H9 (cell line): ENCODE measurements around the gene COX7A2L. TPM values are rescaled to one million over a fixed set of nuclear protein-coding genes. Genes with fewer than 3 reads are reported as not detected.

Experiments
- DNase-seq: peaks from one replicate; pipeline ENCODE4 v3.0.0-alpha.2; 2017
- H2AFZ ChIP-seq: one replicate; pipeline ENCODE4 v1.6.1; 2013; ENCODE audit warnings: mild to moderate bottlenecking, low read length, control low read depth, moderate library complexity
- H2AK5ac ChIP-seq: 2 replicates; pipeline ENCODE4 v1.6.1; 2013; ENCODE audit warnings: low read length, control low read depth, mixed read lengths; ENCODE audit not compliant: insufficient read length
- H2BK120ac ChIP-seq: one replicate; pipeline ENCODE4 v1.6.1; 2013; ENCODE audit warnings: low read depth, mild to moderate bottlenecking, low read length, control low read depth, inconsistent platforms; ENCODE audit not compliant: poor library complexity, severe bottlenecking
- H2BK12ac ChIP-seq: 2 replicates; pipeline ENCODE4 v1.6.1; 2013; ENCODE audit warnings: low read length, control low read depth, mixed read lengths, low read depth; ENCODE audit not compliant: insufficient read length
- H2BK15ac ChIP-seq: 2 replicates; pipeline ENCODE4 v1.6.1; 2013; ENCODE audit warnings: low read depth, low read length, control low read depth
- H2BK20ac ChIP-seq: one replicate; pipeline ENCODE4 v1.6.1; 2013; ENCODE audit warnings: low read depth, mild to moderate bottlenecking, low read length, control low read depth, inconsistent platforms; ENCODE audit not compliant: poor library complexity, severe bottlenecking
- H2BK5ac ChIP-seq: 2 replicates; pipeline ENCODE4 v1.6.1; 2013; ENCODE audit warnings: low read length, control low read depth, mixed read lengths; ENCODE audit not compliant: insufficient read length
- H3K14ac ChIP-seq: 2 replicates; pipeline ENCODE4 v1.6.1; 2013; ENCODE audit warnings: low read length, control low read depth; ENCODE audit not compliant: insufficient read depth
- H3K18ac ChIP-seq: 2 replicates; pipeline ENCODE4 v1.6.1; 2013; ENCODE audit warnings: low read depth, mild to moderate bottlenecking, mixed read lengths, low read length, control low read depth; ENCODE audit not compliant: insufficient read length
- H3K23ac ChIP-seq: 2 replicates; pipeline ENCODE4 v1.6.1; 2013; ENCODE audit warnings: low read length, control low read depth, mixed read lengths, low read depth; ENCODE audit not compliant: insufficient read length
- H3K23me2 ChIP-seq: 2 replicates; pipeline ENCODE4 v1.6.1; 2013; ENCODE audit warnings: low read depth, mild to moderate bottlenecking, mixed read lengths, low read length, control low read depth; ENCODE audit not compliant: insufficient read length, poor library complexity, severe bottlenecking
- H3K27ac ChIP-seq: 2 replicates; pipeline ENCODE4 v1.5.1; 2013; ENCODE audit warnings: low read length, control low read depth, mixed read lengths, low read depth; ENCODE audit not compliant: insufficient read length
- H3K27me3 ChIP-seq: 2 replicates; pipeline ENCODE4 v1.6.1; 2013; ENCODE audit warnings: low read length, control low read depth, inconsistent platforms; ENCODE audit not compliant: insufficient read depth
- H3K4ac ChIP-seq: 2 replicates; pipeline ENCODE4 v1.6.1; 2013; ENCODE audit warnings: low read depth, mild to moderate bottlenecking, control low read depth, inconsistent platforms, low read length, moderate library complexity
- H3K4me1 ChIP-seq: 2 replicates; pipeline ENCODE4 v1.6.1; 2013; ENCODE audit warnings: low read length, control low read depth, inconsistent platforms; ENCODE audit not compliant: insufficient read depth
- H3K4me2 ChIP-seq: 2 replicates; pipeline ENCODE4 v1.6.1; 2013; ENCODE audit warnings: low read length, control low read depth, mixed read lengths; ENCODE audit not compliant: insufficient read length, insufficient read depth
- H3K56ac ChIP-seq: 2 replicates; pipeline ENCODE4 v1.6.1; 2013; ENCODE audit warnings: low read depth, mild to moderate bottlenecking, mixed read lengths, low read length, control low read depth; ENCODE audit not compliant: insufficient read length
- H3K79me1 ChIP-seq: 2 replicates; pipeline ENCODE4 v1.6.1; 2013; ENCODE audit warnings: low read depth, mild to moderate bottlenecking, moderate library complexity, low read length, control low read depth, inconsistent platforms; ENCODE audit not compliant: insufficient read depth, poor library complexity, severe bottlenecking
- H3K79me2 ChIP-seq: 2 replicates; pipeline ENCODE4 v1.6.1; 2013; ENCODE audit warnings: low read length, control low read depth, inconsistent platforms; ENCODE audit not compliant: insufficient read depth
- H3K9ac ChIP-seq: 2 replicates; pipeline ENCODE4 v1.6.1; 2013; ENCODE audit warnings: low read length, control low read depth, mixed read lengths; ENCODE audit not compliant: insufficient read length; ENCODE audit errors: extremely low read depth
- H3K9me3 ChIP-seq: one replicate; pipeline ENCODE4 v1.6.1; 2013; ENCODE audit warnings: low read depth, low read length, inconsistent platforms; ENCODE audit not compliant: control insufficient read depth
- H3T11ph ChIP-seq: one replicate; pipeline ENCODE4 v1.6.1; 2013; ENCODE audit warnings: mild to moderate bottlenecking, low read length, control low read depth, inconsistent platforms
- H4K20me1 ChIP-seq: one replicate; pipeline ENCODE4 v1.6.1; 2013; ENCODE audit not compliant: control insufficient read depth, insufficient read length, insufficient read depth
- H4K5ac ChIP-seq: 2 replicates; pipeline ENCODE4 v1.6.1; 2013; ENCODE audit warnings: low read depth, mild to moderate bottlenecking, mixed read lengths, low read length, control low read depth; ENCODE audit not compliant: insufficient read length
- H4K8ac ChIP-seq: replicated peaks from 2 replicates; pipeline ENCODE4 v1.6.1; 2013; ENCODE audit warnings: low read length, control low read depth, mixed read lengths, low read depth; ENCODE audit not compliant: insufficient read length
- H4K91ac ChIP-seq: 2 replicates; pipeline ENCODE4 v1.6.1; 2013; ENCODE audit warnings: low read depth, mild to moderate bottlenecking, moderate library complexity, mixed read lengths, low read length, control low read depth; ENCODE audit not compliant: insufficient read length
- H3K27ac Mint-ChIP-seq, 3 experiments: 2 replicates in 2 of 3; 3 replicates in 1 of 3; pipeline ENCODE4 v1.8.0; 2020 to 2021; ENCODE audit warnings: mixed read lengths in 3 of 3, mild to moderate bottlenecking in 1 of 3, moderate library complexity in 1 of 3
- H3K27me3 Mint-ChIP-seq: 2 replicates; pipeline ENCODE4 v1.8.0; 2021; ENCODE audit warnings: low read depth, mild to moderate bottlenecking, moderate library complexity, mixed read lengths
- H3K36me3 Mint-ChIP-seq, 3 experiments: 2 replicates in 2 of 3; 3 replicates in 1 of 3; pipeline ENCODE4 v1.8.0; 2020 to 2021; ENCODE audit warnings: low read depth in 3 of 3, mixed read lengths in 3 of 3; ENCODE audit not compliant: insufficient read depth in 1 of 3
- H3K4me1 Mint-ChIP-seq, 2 experiments: 2 replicates each; pipeline ENCODE4 v1.8.0; 2020; ENCODE audit warnings: mixed read lengths in 2 of 2
- H3K4me3 Mint-ChIP-seq, 2 experiments: 2 replicates in 1 of 2; 3 replicates in 1 of 2; pipeline ENCODE4 v1.8.0; 2020 to 2021; ENCODE audit warnings: mild to moderate bottlenecking in 2 of 2, mixed read lengths in 2 of 2, moderate library complexity in 1 of 2
- H3K9me3 Mint-ChIP-seq, 2 experiments: 2 replicates in 1 of 2; 3 replicates in 1 of 2; pipeline ENCODE4 v1.8.0; 2020; ENCODE audit warnings: mild to moderate bottlenecking in 2 of 2, mixed read lengths in 2 of 2, moderate library complexity in 1 of 2
- WGBS: extraction: QIAGEN DNeasy Blood & Tissue Kit; methylation state at CpG from one replicate; pipeline ENCODE4 v1.1.7; 2013; ENCODE audit warnings: missing lambda C conversion rate, low lambda C conversion rate, mixed read lengths; ENCODE audit not compliant: insufficient read length; ENCODE audit errors: extremely low coverage; 5-methylcytosine and 5-hydroxymethylcytosine counted together
- total RNA-seq: library from RNA; stranded (reverse); gene quantifications from 2 replicates; pipeline ENCODE4 v1.2.1, GENCODE V29; 2021
- TF ChIP-seq, protein P1 (sequence below): fragments of 200-600 bp; sonication (generic); conservative IDR thresholded peaks from 3 replicates; pipeline ENCODE4 v1.8.0; 2021; ENCODE audit warnings: antibody characterized with exemption, mild to moderate bottlenecking

The COX7A2L gene
- total RNA-seq, 1 experiment from 2014 or later, result 102 TPM

GRCh38 chr2:42327125-42327524 lies 33.9 kb downstream of the COX7A2L start:
- WGBS, result no CpG with 5 or more reads among the region's 4 CpGs

More at GRCh38 chr2:42327125-42327524, 33.9 kb downstream of the COX7A2L start:
- no peaks in the 10 kb centered on the region for H3K4me1 Mint-ChIP-seq
- H3K4me3 Mint-ChIP-seq, result no peak overlapping the region
- Histone ChIP-seq H4K5ac (no peak overlapping the region), H3K18ac (no peak overlapping the region), H3K23me2 (no peaks in the 10 kb centered on the region), H4K8ac (no peak overlapping the region), H4K91ac (no peak overlapping the region), H3K9me3 (no peaks in the 10 kb centered on the region), H3K4me2 (no peak overlapping the region), H2AFZ (no peak overlapping the region), H3T11ph (no peak overlapping the region), H3K27me3 (no peaks in the 10 kb centered on the region), H3K9ac (no peak overlapping the region), H3K14ac (no peak overlapping the region), H3K79me2 (no peaks in the 10 kb centered on the region), H3K27ac (no peak overlapping the region), H2BK15ac (no peak overlapping the region), H2BK120ac (no peak overlapping the region), H2BK5ac (no peak overlapping the region), H2AK5ac (no peak overlapping the region), H2BK20ac (no peak overlapping the region), H3K56ac (no peak overlapping the region), H4K20me1 (no peaks in the 10 kb centered on the region), H3K4ac (no peak overlapping the region), H2BK12ac (no peak overlapping the region), H3K23ac (no peak overlapping the region), H3K4me1 (no peaks in the 10 kb centered on the region), H3K79me1 (no peaks in the 10 kb centered on the region)
- no peaks in the 10 kb centered on the region for H3K27me3 Mint-ChIP-seq
- no peaks in the 10 kb centered on the region for H3K9me3 Mint-ChIP-seq
- H3K36me3 Mint-ChIP-seq, result peaks cover 12 to 30% (median 23%) of the 10 kb centered on the region in 3 experiments; a peak in 6 of 7 replicates
- DNase-seq, result no peak
- TF ChIP-seq, protein P1, sequence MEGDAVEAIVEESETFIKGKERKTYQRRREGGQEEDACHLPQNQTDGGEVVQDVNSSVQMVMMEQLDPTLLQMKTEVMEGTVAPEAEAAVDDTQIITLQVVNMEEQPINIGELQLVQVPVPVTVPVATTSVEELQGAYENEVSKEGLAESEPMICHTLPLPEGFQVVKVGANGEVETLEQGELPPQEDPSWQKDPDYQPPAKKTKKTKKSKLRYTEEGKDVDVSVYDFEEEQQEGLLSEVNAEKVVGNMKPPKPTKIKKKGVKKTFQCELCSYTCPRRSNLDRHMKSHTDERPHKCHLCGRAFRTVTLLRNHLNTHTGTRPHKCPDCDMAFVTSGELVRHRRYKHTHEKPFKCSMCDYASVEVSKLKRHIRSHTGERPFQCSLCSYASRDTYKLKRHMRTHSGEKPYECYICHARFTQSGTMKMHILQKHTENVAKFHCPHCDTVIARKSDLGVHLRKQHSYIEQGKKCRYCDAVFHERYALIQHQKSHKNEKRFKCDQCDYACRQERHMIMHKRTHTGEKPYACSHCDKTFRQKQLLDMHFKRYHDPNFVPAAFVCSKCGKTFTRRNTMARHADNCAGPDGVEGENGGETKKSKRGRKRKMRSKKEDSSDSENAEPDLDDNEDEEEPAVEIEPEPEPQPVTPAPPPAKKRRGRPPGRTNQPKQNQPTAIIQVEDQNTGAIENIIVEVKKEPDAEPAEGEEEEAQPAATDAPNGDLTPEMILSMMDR, result no peak
- no peak overlapping the region for H3K27ac Mint-ChIP-seq
